CD4-positive, alpha-beta T cell treated with Interferon alpha-2 for 1 hour (primary cell): ENCODE data around the gene CCDC136.

Experiments used
- DNase-seq, 2 donors: peaks; one replicate each; pipeline ENCODE4 v3.0.0-alpha.2; 2020 to 2022

Gene CCDC136

DNA sequence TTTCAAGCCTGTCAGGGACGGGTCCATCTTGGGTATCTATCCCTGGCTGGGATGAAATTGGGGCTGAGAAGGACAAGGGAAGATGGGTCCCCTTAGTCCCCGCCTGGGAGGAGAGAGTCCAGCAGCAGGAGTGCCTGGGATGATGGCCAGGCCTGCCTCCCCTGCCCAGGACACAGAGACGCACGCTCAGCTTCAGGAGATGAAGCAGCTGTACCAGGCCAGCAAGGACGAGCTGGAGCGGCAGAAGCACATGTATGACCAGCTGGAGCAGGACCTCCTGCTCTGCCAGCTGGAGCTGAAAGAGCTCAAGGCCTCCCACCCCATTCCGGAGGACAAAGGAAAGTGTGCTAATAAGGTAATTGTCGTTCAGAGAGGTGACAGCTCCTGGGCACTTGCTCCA lies 15.4 kb downstream of the CCDC136 start:
- no peak for DNase-seq

DNA sequence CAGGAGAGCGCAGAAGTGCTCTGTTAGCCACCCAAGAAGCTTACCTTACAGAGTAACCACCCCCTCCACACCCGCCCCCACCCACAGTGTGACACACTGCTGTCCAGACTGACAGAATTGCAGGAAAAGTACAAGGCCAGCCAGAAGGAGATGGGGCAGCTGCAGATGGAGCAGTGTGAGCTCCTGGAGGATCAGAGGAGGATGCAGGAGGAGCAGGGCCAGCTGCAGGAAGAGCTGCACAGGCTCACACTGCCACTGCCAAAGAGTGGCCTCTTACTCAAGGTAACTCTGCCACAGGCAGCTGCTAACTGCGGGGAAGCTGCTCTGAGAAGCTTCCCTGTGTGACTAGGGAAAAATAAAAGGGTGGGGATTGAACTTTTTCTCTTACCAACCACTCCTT lies 17.6 kb downstream of the CCDC136 start:
- DNase-seq = no peak

GRCh38 chr7:128810473-128810872 lies 18.7 kb downstream of the CCDC136 start:
- DNase-seq = no peak

DNA sequence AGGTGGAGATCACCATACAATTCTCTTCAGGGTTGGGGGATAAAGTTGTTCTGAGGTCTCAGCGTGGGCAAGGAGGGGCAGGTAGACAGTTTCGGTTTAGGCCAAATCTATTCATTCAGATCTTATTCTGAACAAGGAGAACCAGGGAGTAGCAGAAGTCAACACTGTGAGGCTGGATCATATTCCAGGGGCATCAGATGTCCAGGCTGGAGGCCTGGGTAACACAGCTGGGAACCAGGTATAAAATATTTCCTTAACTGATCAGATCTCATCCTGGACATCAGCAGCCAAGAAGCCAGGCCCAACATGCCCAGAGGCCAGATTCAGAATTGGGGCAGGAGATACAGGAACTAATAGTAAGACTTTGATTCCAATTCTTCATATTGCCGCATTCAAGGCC lies 19.2 kb downstream of the CCDC136 start:
- DNase-seq = no peak

GRCh38 chr7:128811631-128812430 lies 20.1 kb downstream of the CCDC136 start:
- no peak for DNase-seq

- DNase-seq = no peak
These were observed 20.9 kb downstream of the CCDC136 start for GRCh38 chr7:128812514-128813168.

DNA sequence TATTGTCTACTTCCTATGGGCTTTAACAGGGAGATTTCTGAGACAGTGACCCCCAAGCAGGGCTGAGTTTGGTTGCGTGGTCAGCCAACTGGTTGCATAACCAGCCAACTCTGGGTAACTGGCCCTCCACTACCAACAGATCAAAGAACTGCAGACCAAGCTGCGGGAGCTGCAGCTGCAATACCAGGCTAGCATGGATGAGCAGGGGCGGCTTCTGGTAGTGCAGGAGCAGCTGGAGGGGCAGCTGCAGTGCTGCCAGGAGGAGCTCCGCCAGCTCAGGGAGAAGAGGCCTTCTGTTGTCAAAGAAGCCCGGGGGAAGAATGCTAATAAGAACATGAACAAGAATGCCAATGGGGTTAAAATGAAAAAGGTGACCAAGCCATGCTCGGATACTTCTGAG lies 22.7 kb downstream of the CCDC136 start:
- no peak for DNase-seq

- no peak for DNase-seq
These were observed 23.6 kb downstream of the CCDC136 start for GRCh38 chr7:128815289-128815942.

- no peak for DNase-seq
These were observed 26.9 kb downstream of the CCDC136 start for GRCh38 chr7:128818694-128819093.

DNA sequence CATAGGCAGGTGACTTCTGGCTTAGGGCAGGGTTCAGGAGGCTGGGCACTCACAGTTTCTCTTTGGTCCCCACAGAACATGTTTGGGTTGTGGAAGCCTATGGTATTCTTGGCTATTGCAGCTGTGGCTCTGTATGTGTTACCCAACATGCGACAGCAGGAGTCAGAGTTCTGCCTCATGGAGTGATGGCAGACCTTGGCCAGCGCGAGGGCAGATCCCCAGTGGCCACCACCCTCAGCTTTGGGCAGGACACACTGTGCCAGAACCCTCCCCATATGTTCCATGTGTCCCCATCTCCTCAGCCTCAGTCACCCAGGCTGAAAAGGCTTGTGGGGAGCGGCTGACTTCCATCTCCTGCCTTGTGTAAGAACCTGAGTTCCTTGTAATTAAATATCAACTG lies 30.0 kb downstream of the CCDC136 start:
- no peak for DNase-seq

- DNase-seq = no peak
These were observed 34.7 kb downstream of the CCDC136 start for GRCh38 chr7:128826512-128826911.

- DNase-seq = no peak
These were observed 35.1 kb downstream of the CCDC136 start for GRCh38 chr7:128826916-128827247.

DNA sequence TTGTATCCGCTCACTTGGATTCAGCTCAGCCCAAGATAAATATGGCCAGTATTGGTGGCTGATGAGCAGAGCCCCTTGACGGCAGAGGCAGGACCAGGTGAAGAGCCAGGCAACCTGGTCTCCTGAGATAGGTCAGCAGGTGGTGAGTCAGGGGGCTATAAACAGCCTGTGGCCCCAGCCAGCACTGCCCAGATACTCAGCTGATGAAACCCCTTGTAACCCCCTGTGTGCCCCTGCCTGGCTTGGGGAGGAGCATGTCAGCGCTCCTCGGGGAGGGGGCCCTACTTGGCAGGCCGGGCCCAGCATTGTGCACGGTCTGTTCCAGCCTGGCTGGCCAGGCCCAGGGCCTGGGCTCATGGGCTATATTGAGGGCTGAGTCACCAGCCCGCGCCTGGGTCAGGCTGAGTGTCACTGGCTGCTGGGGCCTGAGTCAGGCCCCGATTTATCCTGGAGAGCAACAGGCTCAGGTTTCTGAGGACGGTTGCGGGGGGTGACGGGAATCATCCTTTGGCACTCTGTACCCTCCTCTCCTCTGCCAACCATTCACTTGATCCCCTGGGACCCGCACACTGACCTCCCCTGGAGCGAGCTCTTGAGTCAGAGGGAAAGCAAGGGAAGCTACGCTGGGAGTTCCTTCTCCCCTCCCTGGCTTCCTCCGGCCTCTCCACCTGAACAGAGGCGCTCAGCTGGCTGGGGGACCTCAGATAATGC lies 35.6 kb downstream of the CCDC136 start:
- DNase-seq = no peak

DNA sequence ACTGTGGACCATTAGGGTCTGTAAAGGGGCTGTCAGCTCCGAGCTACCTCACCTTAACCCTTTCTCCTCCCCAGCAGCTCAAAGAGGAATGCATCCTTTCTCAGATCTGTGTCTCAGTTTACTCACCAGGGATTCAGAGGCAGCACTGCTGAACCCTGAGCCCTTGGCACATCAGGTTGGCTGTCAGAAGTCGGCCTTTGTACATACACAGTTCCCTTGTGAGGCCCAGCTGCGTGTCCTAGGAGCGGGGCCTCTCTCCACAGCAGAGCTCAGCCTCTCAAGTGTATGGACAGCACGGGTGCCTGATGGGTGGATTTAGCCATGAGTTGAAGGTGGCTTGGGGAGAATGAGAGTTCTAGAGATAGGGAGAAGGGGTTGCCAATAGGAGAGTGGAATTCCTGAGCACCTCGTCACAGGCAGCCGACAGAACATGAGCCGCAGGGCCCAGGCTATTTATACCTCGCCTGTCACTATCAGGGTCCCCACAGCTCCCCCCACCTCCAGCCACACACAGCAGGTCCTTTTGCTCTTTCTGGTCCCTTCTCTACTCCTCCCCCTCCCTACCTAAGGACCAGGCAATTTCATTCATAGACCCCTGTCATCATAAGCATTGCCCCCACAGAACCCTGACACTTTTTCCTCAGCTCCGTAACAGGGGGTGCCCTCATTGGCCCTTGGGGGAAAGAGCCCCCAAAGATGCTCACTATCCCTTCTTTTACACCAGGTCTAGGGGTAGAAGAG lies 36.4 kb downstream of the CCDC136 start:
- no peak for DNase-seq

DNA sequence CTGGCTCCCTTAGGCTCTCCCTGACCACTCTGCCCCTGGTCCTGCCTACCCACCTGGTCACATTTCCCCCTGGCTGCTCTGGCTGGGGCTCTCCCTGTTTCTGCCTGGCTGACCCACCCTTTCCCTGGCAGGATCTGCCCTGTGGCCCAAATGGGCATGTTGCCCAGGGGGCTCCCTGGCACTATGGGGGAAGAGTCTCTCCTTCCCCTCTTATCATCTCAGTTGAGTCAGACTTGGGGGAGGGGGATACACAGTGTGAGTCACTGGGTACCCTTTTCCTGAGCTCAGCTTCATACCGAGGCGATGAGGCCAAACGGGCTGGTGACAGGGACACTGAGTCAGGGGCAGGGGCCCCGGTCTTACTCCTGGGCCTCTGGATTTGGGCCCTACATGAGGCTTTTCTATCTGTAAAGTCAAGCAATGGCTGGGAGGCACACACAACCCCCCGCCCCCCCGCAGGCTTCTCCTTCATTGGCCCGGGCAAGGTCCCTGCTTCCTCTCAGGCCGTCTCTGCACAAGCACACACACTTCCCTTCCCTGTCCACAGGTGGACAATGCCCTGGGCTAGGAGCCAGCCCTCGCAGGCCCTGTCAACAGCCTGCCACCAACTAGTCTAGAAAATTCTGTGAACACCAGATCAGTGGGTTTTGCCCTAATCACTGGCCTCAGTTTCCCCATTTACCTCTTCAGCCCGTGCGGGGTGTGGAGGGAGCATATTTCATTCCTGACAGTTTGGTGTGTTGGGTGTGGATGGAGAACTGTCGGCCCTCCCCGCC lies 37.8 kb downstream of the CCDC136 start:
- no peak for DNase-seq

- peak; percentile 22 to 33 for DNase-seq
These were observed 38.7 kb downstream of the CCDC136 start, which contains the start of gene FLNC for GRCh38 chr7:128830231-128831177. Gene FLNC, plus strand, starts transcription at chr7:128830406. Its CDS starts 232 bp downstream, at chr7:128830638.

GRCh38 chr7:128831178-128831993 lies 39.6 kb downstream of the CCDC136 start:
- no peak for DNase-seq

GRCh38 chr7:128831994-128832879 lies 40.5 kb downstream of the CCDC136 start:
- no peak for DNase-seq

- DNase-seq = no peak
These were observed 41.0 kb downstream of the CCDC136 start for GRCh38 chr7:128832880-128833147.
